Measurements from ENCODE around the gene ARL2.

DNA sequence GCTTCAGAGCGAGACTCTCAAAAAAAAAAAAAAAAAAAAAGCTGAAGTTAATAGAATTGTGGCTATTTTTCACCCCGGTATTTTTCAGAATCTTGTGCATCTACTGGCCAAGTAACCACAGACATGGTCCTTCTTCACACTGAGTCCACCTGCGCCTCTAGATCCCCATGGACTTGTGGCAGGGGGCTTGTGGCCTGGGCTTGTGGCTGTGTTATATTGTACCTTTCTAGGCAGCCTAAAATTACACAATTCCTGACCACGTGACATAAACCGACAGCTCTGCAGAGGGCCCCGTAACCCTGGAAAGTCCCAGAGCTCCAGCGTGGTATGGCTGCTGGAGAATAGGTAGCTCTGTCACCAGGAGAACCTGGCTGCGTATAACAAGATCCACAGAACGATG is 55.3 kb downstream of the ARL2 start:
- TF ChIP-seq EZH2 (IDR thresholded peaks at IDR 0.05; ENCODE audit: insufficient read depth, poor library complexity, severe bottlenecking) (no peak), EZH2phosphoT487 (IDR thresholded peaks at IDR 0.05; ENCODE audit: insufficient read depth, low read depth) (no peak)
